ENCODE data around the gene CRTAC1.

The CRTAC1 gene

DNA sequence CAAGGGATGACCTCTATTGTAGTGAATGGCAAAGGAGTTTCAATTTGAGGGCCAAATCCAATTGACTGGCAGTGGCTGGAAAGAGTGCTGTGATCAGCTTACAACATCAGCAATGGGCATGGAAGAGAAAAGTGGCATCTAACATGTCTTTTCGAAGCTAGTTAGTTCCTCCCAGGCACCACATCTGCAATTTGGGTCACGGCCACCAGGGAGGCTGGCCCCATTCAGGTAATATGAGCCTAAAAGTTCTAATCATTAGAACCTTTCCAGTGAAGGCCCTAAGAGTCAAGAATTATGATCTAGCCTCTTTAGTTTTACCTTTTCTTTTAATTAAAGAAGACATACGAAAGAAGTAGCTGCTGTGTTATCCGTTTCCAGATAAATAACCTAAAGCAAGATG, 17.3 kb downstream of the CRTAC1 start:
- Histone ChIP-seq H3K4me3 (replicated peaks; ENCODE audit: insufficient read depth, low read length) (no peak overlapping the region), H3K27me3 (ENCODE audit: insufficient read depth, poor library complexity, severe bottlenecking) (peaks cover 5% of the 10 kb centered on the region), H3K27ac (replicated peaks) (no peak overlapping the region)
- no peak for DNase-seq (ENCODE audit: low read depth in 1 of 2, low spot score in 1 of 2)
- TF ChIP-seq POLR2AphosphoS5 (IDR thresholded peaks at IDR 0.05; ENCODE audit: low read depth) (no peak), GABPA (IDR thresholded peaks at IDR 0.05; ENCODE audit: low read depth) (no peak), SPI1 (IDR thresholded peaks at IDR 0.05; ENCODE audit: borderline replicate concordance, low read depth) (no peak)
- TF ChIP-seq, protein P1, sequence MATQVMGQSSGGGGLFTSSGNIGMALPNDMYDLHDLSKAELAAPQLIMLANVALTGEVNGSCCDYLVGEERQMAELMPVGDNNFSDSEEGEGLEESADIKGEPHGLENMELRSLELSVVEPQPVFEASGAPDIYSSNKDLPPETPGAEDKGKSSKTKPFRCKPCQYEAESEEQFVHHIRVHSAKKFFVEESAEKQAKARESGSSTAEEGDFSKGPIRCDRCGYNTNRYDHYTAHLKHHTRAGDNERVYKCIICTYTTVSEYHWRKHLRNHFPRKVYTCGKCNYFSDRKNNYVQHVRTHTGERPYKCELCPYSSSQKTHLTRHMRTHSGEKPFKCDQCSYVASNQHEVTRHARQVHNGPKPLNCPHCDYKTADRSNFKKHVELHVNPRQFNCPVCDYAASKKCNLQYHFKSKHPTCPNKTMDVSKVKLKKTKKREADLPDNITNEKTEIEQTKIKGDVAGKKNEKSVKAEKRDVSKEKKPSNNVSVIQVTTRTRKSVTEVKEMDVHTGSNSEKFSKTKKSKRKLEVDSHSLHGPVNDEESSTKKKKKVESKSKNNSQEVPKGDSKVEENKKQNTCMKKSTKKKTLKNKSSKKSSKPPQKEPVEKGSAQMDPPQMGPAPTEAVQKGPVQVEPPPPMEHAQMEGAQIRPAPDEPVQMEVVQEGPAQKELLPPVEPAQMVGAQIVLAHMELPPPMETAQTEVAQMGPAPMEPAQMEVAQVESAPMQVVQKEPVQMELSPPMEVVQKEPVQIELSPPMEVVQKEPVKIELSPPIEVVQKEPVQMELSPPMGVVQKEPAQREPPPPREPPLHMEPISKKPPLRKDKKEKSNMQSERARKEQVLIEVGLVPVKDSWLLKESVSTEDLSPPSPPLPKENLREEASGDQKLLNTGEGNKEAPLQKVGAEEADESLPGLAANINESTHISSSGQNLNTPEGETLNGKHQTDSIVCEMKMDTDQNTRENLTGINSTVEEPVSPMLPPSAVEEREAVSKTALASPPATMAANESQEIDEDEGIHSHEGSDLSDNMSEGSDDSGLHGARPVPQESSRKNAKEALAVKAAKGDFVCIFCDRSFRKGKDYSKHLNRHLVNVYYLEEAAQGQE (IDR thresholded peaks at IDR 0.05; ENCODE audit: insufficient replicate concordance, low read depth) = no peak
- TF ChIP-seq, protein P2, sequence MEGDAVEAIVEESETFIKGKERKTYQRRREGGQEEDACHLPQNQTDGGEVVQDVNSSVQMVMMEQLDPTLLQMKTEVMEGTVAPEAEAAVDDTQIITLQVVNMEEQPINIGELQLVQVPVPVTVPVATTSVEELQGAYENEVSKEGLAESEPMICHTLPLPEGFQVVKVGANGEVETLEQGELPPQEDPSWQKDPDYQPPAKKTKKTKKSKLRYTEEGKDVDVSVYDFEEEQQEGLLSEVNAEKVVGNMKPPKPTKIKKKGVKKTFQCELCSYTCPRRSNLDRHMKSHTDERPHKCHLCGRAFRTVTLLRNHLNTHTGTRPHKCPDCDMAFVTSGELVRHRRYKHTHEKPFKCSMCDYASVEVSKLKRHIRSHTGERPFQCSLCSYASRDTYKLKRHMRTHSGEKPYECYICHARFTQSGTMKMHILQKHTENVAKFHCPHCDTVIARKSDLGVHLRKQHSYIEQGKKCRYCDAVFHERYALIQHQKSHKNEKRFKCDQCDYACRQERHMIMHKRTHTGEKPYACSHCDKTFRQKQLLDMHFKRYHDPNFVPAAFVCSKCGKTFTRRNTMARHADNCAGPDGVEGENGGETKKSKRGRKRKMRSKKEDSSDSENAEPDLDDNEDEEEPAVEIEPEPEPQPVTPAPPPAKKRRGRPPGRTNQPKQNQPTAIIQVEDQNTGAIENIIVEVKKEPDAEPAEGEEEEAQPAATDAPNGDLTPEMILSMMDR (IDR thresholded peaks at IDR 0.05; ENCODE audit: insufficient read depth, low read length) = no peak

DNA sequence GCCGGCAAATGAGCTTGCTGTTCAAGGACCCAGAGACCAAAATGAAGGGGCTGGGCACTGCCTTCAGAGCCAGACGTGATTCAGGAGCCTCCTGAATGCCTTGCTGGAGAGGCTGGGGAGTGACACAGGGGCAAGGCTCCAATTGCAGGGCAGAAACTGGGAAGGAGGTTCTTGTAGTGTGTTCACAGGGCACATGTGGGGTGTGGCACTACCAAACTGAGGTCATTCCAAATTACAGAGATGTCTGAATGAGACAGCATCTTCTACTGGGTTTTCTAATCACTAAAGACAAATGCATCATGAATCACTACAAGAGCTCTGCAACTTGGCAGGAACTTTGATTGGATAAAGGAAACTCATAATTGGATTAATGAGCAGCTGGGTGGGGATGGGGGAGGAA, 17.8 kb downstream of the CRTAC1 start:
- no peak for DNase-seq (ENCODE audit: low read depth in 1 of 2, low spot score in 1 of 2)
- no peak overlapping the region for H3K27ac ChIP-seq (replicated peaks)
- no peak for TF ChIP-seq POLR2AphosphoS5 (IDR thresholded peaks at IDR 0.05; ENCODE audit: low read depth)
- TF ChIP-seq, protein P2 (IDR thresholded peaks at IDR 0.05; ENCODE audit: insufficient read depth, low read length) = no peak
- TF ChIP-seq GABPA (IDR thresholded peaks at IDR 0.05; ENCODE audit: low read depth) = no peak
- TF ChIP-seq, protein P1 (IDR thresholded peaks at IDR 0.05; ENCODE audit: insufficient replicate concordance, low read depth) = no peak
- no peak for TF ChIP-seq SPI1 (IDR thresholded peaks at IDR 0.05; ENCODE audit: borderline replicate concordance, low read depth)
- peaks cover 5% of the 10 kb centered on the region for H3K27me3 ChIP-seq (ENCODE audit: insufficient read depth, poor library complexity, severe bottlenecking)
- no peak overlapping the region for H3K4me3 ChIP-seq (replicated peaks; ENCODE audit: insufficient read depth, low read length)

DNA sequence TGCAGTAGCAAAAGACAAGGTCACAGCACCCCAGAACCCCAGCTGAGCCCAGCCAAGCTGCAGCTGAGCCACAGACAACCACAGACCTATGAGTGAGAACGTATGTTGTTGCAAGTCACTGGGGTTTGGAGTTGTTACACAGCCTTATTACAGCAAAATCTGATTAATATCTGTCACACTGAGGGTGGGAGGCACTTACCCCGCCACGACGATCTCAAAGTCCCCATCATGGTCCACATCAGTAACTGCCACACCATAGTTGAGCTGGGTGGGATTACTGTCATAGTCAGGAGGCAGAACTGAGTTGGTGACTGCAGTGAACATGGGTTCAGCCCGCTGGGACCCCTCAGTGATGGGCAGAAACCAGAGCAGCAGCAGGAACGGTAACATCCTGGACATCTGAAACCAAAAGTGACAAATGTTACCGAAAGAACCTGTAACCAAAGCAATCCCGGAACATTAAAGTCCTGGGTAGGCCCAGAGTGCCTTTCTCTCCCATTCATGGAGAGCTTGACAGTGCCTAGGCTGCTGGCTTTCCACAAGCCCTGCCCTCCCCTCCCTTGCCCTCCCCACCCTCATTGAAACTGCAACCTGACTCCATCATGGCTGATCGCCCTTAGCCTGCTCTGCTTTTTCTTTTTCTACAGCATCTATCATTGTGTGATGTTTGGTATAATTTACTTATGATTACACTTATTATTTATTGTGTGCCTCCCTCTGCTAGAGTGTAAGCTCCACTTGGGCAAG, 19.3 kb downstream of the CRTAC1 start:
- DNase-seq (ENCODE audit: low read depth in 1 of 2, low spot score in 1 of 2) = no peak
- TF ChIP-seq, protein P1 (IDR thresholded peaks at IDR 0.05; ENCODE audit: insufficient replicate concordance, low read depth) = no peak
- TF ChIP-seq POLR2AphosphoS5 (IDR thresholded peaks at IDR 0.05; ENCODE audit: low read depth) = no peak
- TF ChIP-seq, protein P2 (IDR thresholded peaks at IDR 0.05; ENCODE audit: insufficient read depth, low read length) = no peak
- TF ChIP-seq SPI1 (IDR thresholded peaks at IDR 0.05; ENCODE audit: borderline replicate concordance, low read depth) = no peak
- TF ChIP-seq GABPA (IDR thresholded peaks at IDR 0.05; ENCODE audit: low read depth) = no peak
- H3K27me3 ChIP-seq (ENCODE audit: insufficient read depth, poor library complexity, severe bottlenecking) = peaks cover 10% of the 10 kb centered on the region
- no peak overlapping the region for H3K4me3 ChIP-seq (replicated peaks; ENCODE audit: insufficient read depth, low read length)
- no peak overlapping the region for H3K27ac ChIP-seq (replicated peaks)

Measured in HL-60 (cell line).